Measurements from ENCODE around the gene AKT1S1.

DNA sequence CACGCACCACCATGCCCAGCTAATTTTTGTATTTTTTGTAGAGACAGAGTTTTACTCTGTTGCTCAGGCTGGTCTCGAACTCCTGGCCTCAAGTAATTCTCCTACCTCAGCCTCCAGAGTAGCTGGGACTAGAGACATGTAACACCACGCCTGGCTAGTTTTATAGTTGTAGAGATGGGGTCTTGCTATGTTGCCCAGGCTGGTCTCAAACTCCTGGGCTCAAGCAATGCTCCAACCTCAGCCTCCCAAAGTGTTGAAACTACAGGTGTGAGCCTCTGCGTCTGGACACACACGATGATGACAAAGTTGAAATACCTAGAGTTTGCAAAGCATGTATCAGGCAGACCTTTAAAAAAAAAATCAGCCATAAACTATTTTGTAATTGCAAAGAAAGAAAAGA is 30.7 kb downstream of the AKT1S1 start:
- TF ChIP-seq, protein P1, sequence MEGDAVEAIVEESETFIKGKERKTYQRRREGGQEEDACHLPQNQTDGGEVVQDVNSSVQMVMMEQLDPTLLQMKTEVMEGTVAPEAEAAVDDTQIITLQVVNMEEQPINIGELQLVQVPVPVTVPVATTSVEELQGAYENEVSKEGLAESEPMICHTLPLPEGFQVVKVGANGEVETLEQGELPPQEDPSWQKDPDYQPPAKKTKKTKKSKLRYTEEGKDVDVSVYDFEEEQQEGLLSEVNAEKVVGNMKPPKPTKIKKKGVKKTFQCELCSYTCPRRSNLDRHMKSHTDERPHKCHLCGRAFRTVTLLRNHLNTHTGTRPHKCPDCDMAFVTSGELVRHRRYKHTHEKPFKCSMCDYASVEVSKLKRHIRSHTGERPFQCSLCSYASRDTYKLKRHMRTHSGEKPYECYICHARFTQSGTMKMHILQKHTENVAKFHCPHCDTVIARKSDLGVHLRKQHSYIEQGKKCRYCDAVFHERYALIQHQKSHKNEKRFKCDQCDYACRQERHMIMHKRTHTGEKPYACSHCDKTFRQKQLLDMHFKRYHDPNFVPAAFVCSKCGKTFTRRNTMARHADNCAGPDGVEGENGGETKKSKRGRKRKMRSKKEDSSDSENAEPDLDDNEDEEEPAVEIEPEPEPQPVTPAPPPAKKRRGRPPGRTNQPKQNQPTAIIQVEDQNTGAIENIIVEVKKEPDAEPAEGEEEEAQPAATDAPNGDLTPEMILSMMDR (IDR thresholded peaks at IDR 0.05): no peak
- no peak for TF ChIP-seq EZH2phosphoT487 (IDR thresholded peaks at IDR 0.05)

Data from neural progenitor cell (in vitro differentiated cells).